Erythroblast (primary cell): ENCODE measurements around the gene SERAC1.

Experiments
- GATA1 ChIP-seq: IDR thresholded peaks from 2 replicates; pipeline ENCODE4 v1.6.1; 2011; ENCODE audit warnings: low read depth, mild to moderate bottlenecking, control low read depth, low read length, moderate library complexity
- POLR2A ChIP-seq: IDR thresholded peaks from 2 replicates; pipeline ENCODE4 v1.6.1; 2011; ENCODE audit warnings: mild to moderate bottlenecking, low read length

- TF ChIP-seq POLR2A: no peak
- no peak for TF ChIP-seq GATA1
Observed at GRCh38 chr6:158205169-158205944, 37.3 kb upstream of the SERAC1 start.
